ENCODE results near the gene COL4A6.

DNA sequence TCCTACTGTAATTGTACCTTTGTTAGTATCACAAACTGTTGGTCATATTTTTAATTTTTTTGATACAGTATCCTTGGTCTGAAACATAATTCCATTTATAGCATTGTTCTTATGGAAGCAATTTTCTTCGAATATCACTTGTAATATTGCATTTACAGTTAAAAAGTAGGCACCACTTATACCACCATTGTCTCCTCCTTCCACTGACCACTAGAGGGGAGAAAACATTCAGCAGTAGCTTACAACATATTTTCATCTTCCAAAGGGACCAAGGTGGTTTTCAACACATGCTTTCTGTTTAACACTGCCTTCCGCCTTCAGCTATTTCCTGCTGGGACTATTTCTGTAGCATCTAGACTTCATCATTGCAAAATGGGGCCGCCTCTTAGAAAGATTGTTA lies 146.2 kb downstream of the COL4A6 start:
- TF ChIP-seq POLR2AphosphoS5 (IDR thresholded peaks at IDR 0.05) (no peak), EZH2 (IDR thresholded peaks at IDR 0.05; ENCODE audit: borderline replicate concordance, insufficient read depth, low read length, poor library complexity, severe bottlenecking) (no peak), MXI1 (conservative IDR thresholded peaks at IDR 0.05; ENCODE audit: poor library complexity, severe bottlenecking) (no peak), EP300 (conservative IDR thresholded peaks at IDR 0.05; ENCODE audit: poor library complexity, severe bottlenecking) (no peak), TAF1 (IDR thresholded peaks at IDR 0.05; ENCODE audit: low read depth) (no peak)
- TF ChIP-seq, protein P1, sequence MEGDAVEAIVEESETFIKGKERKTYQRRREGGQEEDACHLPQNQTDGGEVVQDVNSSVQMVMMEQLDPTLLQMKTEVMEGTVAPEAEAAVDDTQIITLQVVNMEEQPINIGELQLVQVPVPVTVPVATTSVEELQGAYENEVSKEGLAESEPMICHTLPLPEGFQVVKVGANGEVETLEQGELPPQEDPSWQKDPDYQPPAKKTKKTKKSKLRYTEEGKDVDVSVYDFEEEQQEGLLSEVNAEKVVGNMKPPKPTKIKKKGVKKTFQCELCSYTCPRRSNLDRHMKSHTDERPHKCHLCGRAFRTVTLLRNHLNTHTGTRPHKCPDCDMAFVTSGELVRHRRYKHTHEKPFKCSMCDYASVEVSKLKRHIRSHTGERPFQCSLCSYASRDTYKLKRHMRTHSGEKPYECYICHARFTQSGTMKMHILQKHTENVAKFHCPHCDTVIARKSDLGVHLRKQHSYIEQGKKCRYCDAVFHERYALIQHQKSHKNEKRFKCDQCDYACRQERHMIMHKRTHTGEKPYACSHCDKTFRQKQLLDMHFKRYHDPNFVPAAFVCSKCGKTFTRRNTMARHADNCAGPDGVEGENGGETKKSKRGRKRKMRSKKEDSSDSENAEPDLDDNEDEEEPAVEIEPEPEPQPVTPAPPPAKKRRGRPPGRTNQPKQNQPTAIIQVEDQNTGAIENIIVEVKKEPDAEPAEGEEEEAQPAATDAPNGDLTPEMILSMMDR (IDR thresholded peaks at IDR 0.05; ENCODE audit: poor library complexity, severe bottlenecking) = no peak
- TF ChIP-seq, protein P2, sequence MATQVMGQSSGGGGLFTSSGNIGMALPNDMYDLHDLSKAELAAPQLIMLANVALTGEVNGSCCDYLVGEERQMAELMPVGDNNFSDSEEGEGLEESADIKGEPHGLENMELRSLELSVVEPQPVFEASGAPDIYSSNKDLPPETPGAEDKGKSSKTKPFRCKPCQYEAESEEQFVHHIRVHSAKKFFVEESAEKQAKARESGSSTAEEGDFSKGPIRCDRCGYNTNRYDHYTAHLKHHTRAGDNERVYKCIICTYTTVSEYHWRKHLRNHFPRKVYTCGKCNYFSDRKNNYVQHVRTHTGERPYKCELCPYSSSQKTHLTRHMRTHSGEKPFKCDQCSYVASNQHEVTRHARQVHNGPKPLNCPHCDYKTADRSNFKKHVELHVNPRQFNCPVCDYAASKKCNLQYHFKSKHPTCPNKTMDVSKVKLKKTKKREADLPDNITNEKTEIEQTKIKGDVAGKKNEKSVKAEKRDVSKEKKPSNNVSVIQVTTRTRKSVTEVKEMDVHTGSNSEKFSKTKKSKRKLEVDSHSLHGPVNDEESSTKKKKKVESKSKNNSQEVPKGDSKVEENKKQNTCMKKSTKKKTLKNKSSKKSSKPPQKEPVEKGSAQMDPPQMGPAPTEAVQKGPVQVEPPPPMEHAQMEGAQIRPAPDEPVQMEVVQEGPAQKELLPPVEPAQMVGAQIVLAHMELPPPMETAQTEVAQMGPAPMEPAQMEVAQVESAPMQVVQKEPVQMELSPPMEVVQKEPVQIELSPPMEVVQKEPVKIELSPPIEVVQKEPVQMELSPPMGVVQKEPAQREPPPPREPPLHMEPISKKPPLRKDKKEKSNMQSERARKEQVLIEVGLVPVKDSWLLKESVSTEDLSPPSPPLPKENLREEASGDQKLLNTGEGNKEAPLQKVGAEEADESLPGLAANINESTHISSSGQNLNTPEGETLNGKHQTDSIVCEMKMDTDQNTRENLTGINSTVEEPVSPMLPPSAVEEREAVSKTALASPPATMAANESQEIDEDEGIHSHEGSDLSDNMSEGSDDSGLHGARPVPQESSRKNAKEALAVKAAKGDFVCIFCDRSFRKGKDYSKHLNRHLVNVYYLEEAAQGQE (IDR thresholded peaks at IDR 0.05; ENCODE audit: borderline replicate concordance) = no peak

Data from neural cell (in vitro differentiated cells).